ENCODE results near the gene RAB11B.
A peak's percentile ranks its signal among the peaks of the same experiment; 100 is the strongest.
"Not testable (repeated sequence)": the region's sequence is repeated elsewhere in the genome, so short reads cannot be mapped to it uniquely, and the experiment has no call there.

The RAB11B gene

DNA sequence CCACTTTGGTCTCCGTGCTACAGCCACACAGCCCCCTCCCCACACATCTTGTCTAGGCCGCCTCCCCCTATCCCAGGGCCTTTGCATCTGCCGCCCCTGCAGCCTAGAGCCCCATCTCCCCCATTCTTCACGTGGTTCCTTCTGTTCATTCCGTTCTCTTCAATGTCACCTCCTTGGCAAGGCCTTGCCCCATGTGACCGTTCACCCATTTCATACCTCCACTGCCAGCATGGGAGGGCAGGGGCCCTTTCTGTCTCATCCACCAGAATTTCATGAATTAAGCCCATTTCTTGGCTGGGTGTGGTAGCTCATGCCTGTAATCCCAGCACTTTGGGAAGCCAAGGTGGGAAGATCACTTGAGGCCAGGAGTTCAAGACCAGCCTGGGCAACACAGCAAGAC is 38.9 kb downstream of the RAB11B start:
- DNase-seq (ENCODE audit: low read depth): no peak

DNA sequence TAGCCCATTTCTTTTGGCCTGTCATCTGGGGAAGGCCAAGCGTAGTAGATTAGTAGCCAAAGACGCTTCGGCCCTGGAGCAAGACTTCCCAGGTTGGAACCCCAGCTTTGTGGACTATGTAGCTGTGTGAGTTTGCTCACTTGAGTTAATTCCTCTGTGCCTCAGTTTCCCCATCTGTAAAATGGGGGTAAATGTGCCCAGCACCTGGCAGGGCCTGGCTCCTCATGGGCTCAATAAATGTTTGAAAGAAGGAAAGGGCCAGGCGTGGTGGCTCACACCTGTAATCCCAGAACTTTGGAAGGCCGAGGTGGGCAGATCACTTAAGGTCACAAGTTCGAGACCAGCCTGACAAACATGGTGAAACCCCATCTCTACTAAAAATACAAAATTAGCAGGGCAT is 39.7 kb downstream of the RAB11B start:
- no peak for DNase-seq (ENCODE audit: low read depth)

DNA sequence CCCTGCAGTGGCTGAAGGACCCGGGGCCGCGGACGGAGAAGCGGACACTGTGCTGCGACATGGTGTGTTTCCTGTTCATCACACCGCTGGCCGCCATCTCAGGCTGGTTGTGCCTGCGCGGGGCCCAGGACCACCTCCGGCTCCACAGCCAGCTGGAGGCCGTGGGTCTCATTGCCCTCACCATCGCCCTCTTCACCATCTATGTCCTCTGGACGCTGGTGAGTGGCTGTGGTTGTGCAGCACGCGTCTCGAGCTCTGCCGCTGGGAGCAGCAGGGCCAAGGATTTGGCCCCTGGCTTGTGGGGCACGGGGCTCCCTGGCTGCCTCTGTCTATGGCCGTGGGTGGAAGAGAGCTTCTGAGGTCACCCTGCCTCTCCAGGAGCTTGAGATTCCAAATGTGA is 40.5 kb downstream of the RAB11B start:
- no peak for DNase-seq (ENCODE audit: low read depth)

DNA sequence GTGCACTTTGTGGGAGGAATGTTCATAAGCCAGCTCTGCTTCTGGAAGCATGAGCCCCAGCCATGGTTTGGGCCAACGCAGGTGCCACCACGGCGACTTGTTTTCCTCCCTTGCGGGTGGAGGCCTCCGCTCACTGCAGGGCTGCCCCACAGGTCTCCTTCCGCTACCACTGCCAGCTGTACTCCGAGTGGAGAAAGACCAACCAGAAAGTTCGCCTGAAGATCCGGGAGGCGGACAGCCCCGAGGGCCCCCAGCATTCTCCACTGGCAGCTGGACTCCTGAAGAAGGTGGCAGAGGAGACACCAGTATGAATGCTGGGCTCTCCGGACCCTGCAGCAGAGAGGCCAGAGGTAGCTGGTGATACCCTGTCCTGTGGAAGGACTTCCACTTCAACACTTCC is 48.1 kb downstream of the RAB11B start:
- DNase-seq (ENCODE audit: low read depth): no peak

DNA sequence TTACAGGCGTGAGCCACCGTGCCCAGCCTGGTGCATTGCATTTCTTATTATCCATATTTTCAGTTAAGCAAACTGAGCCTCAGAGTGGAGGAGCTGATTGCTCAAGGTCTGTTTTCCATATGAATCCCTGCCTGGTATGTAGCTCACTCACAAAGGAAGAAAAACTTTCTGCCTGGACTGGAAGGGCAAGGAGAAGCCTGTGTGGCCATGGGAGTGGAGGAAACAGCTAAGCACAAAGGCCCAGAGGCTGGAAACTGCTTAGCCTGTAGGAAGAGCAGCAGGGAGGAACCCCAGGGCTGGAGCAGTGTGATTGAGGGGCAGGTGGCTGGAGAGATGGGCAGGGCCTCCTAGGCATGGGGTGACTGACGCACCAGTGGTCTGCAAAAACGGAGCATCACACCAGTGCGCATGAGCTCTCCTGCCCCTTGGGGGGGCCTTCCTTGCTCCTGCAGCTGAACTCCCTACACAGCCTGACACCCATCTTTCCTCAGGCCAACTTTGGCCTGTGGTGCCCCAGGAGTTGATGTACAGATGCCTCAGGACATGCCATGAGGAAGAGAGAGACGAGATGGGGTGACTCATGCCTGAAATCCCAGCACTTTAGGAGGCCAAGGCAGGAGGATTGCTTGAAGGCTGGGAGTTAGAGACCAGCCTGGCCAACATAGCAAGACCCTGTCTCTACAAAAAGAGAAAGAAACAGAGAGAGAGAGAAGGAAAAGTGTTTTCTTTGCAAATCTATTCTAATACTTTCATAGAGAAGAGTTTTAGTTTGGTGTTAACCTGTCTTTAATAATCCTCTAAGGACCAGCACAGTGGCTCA is 51.8 kb downstream of the RAB11B start:
- DNase-seq (ENCODE audit: low read depth): no peak

DNA sequence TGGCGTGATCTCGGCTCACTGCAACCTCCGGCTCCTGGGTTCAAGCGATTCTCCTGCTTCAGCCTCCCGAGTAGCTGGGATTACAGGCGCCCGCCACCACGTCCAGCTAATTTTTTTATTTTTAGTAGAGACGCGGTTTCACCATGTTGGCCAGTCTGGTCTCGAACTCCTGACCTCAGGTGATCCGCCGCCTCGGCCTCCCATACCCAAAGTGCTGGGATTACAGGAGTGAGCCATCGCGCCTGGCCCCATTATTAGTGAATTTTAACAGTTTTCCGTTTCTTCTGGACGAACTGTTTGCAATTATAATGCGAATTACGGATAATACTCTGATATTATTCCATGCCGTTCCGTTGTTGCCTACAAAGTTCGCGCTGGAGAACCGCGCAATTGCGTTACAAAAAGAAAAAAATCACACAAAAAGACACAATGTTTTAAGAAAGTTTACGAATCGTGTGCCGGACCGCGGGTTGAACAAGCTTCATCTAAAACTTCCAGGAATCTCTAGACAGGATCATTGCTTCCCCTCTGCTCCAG is 54.0 kb downstream of the RAB11B start:
- DNase-seq (ENCODE audit: low read depth): not testable (repeated sequence)

DNA sequence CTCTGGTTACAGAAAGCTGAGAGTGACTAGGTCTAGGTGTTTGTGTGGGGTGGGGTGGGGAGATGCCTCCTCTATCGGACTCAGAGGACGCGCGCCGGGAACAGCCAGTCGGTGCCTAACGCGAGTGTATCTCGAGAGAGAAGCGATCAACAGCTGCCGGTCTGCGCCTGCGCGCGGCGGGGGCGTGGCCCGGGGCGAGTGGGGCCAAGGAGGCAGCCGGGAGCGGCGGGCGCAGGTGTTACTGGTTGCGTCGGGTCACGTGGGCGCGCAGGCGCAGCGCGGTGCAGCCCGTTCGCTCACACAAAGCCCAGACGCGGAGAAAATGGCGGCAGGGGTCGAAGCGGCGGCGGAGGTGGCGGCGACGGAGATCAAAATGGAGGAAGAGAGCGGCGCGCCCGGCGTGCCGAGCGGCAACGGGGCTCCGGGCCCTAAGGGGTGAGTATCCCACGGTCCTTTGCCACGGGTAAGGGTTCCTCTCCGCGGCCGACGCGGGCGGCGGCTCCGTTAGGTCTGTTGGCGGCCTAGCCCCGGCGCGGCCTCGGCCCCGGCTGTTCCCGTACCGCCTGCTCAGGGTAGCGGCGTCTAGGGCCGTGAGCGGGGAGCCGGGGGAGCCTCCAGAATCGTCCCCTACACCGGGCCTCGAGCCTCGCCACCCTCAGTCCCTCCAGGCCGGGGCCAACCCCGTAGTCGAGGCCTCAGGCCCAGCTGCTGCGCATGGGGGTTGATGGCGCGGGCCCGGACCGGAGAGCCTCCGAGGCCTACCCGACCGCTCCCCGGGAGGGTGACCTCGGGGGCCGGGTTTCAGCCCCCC is 54.7 kb downstream of the RAB11B start, which contains the start of gene HNRNPM:
TSS of gene HNRNPM (plus strand) at position 299 of the 811 bp plus-strand sequence. CDS start at position 323, 24 bp downstream.
- DNase-seq (ENCODE audit: low read depth): peak; percentile 100

DNA sequence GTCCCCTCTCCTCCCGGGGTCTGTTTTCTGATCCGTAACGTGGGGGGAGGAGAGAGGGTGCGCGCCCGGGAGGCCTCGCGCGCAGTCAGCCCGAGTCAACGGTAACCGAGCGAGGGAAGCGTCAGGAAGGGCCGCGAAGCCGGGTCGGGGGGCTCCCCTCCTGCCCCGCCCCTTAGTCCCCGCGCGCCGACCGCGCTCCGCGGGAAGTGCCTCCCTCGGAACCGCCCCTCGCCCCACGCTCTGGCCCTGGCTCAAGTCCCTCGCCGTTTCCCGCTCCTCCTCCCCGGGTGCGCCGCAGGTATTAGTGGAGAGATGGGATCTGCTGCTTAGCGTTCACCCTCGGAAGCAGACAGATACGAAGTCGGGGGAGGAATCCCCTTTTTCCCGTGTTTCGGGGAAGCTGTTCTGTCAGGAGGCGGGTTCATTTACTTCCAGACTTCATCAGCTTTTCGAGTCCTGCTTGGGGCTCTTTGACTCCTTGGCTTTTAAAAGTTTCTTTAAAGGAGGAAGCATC is 55.4 kb downstream of the RAB11B start:
- peak; percentile 15 for DNase-seq (ENCODE audit: low read depth)

DNA sequence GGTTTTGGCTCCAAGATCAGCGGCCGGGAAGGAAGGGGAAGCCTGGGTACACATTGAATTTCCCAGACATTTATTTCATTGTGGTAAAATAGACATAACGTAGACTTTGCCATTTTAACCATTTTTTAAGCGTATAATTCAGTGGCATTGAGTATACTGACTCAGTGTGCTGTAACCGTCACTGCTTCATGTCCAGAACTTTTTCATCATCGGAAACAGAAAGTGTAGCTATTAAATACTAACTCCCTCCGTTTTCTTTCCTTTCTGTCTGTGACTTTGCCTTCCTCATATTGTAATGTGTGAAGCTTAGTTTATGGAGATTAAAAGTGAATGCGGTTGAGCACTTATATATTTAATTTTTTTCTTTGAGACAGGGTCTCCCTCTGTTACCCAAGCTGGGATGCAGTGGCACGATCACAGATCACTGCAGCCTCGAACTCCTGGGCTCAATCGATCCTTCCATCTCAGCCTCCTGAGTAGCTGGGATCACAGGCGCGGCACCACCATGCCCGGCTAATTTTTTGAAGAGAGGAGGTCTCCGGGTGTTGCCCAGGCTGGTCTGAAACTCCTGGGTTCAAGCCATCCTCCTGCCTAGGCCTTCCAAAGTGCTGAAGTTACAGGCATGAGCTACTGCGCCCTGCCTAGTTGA is 56.0 kb downstream of the RAB11B start:
- no peak for DNase-seq (ENCODE audit: low read depth)

DNA sequence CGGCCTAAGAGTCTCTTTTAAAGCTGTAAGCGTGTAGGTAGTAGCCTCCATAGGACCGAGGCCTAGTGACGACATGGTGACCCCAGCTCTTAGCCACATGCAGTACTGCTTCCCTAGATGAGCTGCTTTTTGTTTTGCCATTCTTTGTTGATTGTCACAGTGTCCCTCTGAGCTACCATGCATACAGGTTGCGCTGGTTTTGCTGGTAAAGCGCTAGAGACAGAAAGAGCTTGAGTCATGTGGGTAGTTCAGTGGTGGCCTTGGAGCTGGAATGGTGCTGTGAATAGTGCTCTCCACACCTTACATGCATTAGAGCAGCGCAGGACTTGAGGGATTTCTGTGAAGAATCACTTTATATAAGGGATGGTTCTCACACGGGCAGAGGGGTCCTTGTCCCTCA is 59.7 kb downstream of the RAB11B start:
- no peak for DNase-seq (ENCODE audit: low read depth)

DNA sequence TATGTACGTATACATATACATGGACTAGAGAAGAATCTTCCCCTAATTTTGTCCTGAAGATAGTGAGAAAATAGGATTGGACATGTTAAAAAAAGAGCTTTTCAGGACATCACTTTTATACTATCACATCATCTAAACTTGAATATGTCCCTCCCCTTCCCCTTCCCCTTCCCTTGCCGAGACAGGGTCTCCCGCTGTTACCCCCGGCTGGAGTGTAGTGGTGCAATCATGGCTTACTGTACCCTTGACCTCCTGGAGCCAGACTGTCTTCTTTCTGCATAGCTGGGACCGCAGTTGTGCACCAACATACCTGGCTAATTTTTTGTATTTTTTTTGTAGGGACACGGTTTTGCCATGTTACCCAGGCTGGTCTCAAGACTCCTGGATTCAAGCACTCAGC is 61.2 kb downstream of the RAB11B start:
- DNase-seq (ENCODE audit: low read depth): no peak

DNA sequence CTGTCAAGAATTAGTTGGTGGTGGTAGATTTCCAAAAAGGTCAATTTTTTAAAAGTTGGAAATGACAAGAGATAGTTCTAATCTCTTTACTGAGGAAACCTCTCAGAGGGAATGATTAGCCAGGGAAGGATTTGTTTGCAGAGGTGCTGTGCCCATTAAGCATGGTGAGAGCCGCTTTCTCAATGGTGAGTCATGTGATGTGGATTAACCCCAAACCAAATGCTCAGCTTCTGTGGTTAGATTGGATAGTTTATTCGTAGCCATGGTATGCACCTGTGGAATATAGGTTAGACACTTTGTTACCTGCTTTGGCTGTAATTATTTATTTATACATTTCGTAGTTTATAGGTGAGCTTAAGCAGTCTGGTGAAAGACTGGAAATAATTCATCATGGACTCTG is 61.7 kb downstream of the RAB11B start:
- no peak for DNase-seq (ENCODE audit: low read depth)

DNA sequence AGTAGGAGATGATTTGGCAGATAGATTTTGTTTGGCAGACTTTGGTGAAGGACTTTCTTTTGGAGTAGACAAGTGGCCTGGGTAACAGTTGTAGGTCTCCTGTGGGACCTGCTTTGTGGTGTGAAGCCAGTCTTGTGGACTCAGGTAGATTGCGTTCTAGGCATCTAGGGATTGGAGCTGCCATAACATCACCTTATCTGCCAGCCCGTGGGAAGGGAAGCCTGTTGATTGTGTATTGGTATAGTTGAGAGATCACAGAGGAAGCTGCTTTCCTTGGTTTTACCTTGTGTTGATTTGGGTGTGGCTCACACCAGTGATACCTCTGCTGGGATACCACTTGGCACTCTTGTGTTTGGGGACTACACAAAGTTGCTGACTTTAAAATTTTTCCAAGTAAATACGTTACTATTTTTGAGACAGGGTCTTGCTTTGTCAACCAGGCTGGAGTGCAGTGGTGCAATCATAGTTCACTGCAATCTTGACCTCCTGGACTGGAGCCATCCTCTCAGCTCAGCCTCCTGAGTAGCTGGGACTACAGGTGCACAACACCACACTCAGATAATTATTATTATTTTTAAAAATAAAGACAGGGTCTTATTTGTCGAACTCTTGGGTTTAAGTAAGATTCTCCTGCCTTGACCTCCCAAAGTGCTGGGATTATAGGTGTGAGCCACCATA is 62.4 kb downstream of the RAB11B start:
- no peak for DNase-seq (ENCODE audit: low read depth)

DNA sequence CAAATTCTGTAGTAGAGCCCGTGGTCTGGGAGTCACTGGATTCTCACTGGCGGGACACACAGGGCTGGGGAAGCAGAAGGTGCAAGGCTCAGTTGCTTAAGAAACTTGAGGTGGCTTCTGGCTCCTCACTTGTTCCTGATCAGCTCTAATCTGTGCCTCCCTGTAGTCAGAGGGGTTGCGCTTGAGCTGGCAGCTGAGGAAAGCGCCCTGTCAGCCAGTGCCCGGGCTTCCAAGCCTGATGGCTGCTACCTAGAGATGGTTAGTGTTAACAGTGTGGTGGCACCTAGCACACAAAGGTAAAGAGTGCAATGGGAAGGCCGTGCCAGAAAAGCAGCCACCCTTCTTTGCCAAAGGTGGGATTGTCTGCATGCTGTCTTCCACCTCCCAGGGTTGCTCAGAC is 63.5 kb downstream of the RAB11B start:
- DNase-seq (ENCODE audit: low read depth): no peak
